ENCODE results near the gene ZRANB3. TPM values are rescaled to one million over a fixed set of nuclear protein-coding genes. Genes with fewer than 3 reads are reported as not detected.

Gene ZRANB3
- total and polyA plus RNA-seq, 10 of the 15 experiments (the other 5 are each of a cell fraction or from before 2014, with no cell fraction given): 5.6 to 11.4 (median 9.9) TPM

- Histone ChIP-seq H3K27me3 (replicated peaks in 1 of 2; ENCODE audit: control insufficient read depth in 2 of 2, insufficient read depth in 2 of 2, low read length in 1 of 2) (no peaks in the 10 kb centered on the region), H3K4me3 (no peak overlapping the region), H2AFZ (ENCODE audit: control insufficient read depth, low read depth, low read length) (no peak overlapping the region), H3K79me2 (ENCODE audit: control insufficient read depth, insufficient read depth, low read length) (peaks cover 7% of the 10 kb centered on the region), H3K4me1 (ENCODE audit: control insufficient read depth, insufficient read depth, low read length) (no peaks in the 10 kb centered on the region), H3K36me3 (ENCODE audit: control insufficient read depth in 2 of 2, insufficient read depth in 2 of 2, low read length in 1 of 2) (peaks cover 0 to 5% of the 10 kb centered on the region in 2 experiments; a peak in 1 of 4 replicates), H3K9ac (ENCODE audit: control insufficient read depth, insufficient read depth, low read length) (no peak overlapping the region), H3K27ac (ENCODE audit: control insufficient read depth, insufficient read depth) (no peak overlapping the region), H4K20me1 (ENCODE audit: control insufficient read depth, insufficient read depth) (no peaks in the 10 kb centered on the region), H3K9me3 (replicated peaks; ENCODE audit: control insufficient read depth, insufficient read depth, low read length) (no peaks in the 10 kb centered on the region), H3K4me2 (ENCODE audit: control insufficient read depth, insufficient read depth) (no peak overlapping the region)
- WGBS (ENCODE audit: insufficient coverage, insufficient replicate concordance, low lambda C conversion rate, missing lambda C conversion rate): 99% methylated on average over 4 of the region's 4 CpGs
- ChIA-PET RAD21 (ENCODE audit: unreplicated experiment) (no interaction called here), SMC1A (ENCODE audit: uncharacterized antibody, unreplicated experiment) (interaction anchor here (1.2 to 1.3 kb wide), 2 partner anchors 12 to 51 kb away, joined by 3 to 5 read pairs; no protein-coding TSS in a partner anchor), CTCF (no interaction called here), POLR2A (interaction anchor here (0.7 kb wide), 1 partner anchor 7 kb away, joined by 3 read pairs; no protein-coding TSS in a partner anchor)
- TF ChIP-seq SUPT20H (IDR thresholded peaks at IDR 0.05; ENCODE audit: borderline replicate concordance, control insufficient read depth, low read depth, low read length): no peak
- no peak for TF ChIP-seq GABPA (IDR thresholded peaks at IDR 0.05; ENCODE audit: low read depth)
- TF ChIP-seq, protein P1, sequence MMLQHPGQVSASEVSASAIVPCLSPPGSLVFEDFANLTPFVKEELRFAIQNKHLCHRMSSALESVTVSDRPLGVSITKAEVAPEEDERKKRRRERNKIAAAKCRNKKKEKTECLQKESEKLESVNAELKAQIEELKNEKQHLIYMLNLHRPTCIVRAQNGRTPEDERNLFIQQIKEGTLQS (IDR thresholded peaks at IDR 0.05; ENCODE audit: borderline replicate concordance, extremely low read depth, low read depth, low read length): no peak
- no peak for TF ChIP-seq BRCA1 (IDR thresholded peaks at IDR 0.05; ENCODE audit: low read depth, low read length)
- no peak for TF ChIP-seq YBX1 (IDR thresholded peaks at IDR 0.05)
- no peak for TF ChIP-seq CBX5 (IDR thresholded peaks at IDR 0.05; ENCODE audit: low read depth)
- no peak for TF ChIP-seq HDAC2 (IDR thresholded peaks at IDR 0.05)
- no peak for TF ChIP-seq BACH1 (IDR thresholded peaks at IDR 0.05; ENCODE audit: borderline replicate concordance)
- TF ChIP-seq SPI1 (IDR thresholded peaks at IDR 0.05; ENCODE audit: borderline replicate concordance, insufficient read depth, low read depth, low read length): no peak
- TF ChIP-seq CBFB (IDR thresholded peaks at IDR 0.05; ENCODE audit: low read depth): no peak
- TF ChIP-seq, protein P2, sequence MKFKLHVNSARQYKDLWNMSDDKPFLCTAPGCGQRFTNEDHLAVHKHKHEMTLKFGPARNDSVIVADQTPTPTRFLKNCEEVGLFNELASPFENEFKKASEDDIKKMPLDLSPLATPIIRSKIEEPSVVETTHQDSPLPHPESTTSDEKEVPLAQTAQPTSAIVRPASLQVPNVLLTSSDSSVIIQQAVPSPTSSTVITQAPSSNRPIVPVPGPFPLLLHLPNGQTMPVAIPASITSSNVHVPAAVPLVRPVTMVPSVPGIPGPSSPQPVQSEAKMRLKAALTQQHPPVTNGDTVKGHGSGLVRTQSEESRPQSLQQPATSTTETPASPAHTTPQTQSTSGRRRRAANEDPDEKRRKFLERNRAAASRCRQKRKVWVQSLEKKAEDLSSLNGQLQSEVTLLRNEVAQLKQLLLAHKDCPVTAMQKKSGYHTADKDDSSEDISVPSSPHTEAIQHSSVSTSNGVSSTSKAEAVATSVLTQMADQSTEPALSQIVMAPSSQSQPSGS (IDR thresholded peaks at IDR 0.05; ENCODE audit: low read length): no peak
- no peak for TF ChIP-seq SMAD5 (IDR thresholded peaks at IDR 0.05; ENCODE audit: low read depth)
- no peak for TF ChIP-seq BMI1 (IDR thresholded peaks at IDR 0.05; ENCODE audit: borderline replicate concordance)
- TF ChIP-seq, protein P3, sequence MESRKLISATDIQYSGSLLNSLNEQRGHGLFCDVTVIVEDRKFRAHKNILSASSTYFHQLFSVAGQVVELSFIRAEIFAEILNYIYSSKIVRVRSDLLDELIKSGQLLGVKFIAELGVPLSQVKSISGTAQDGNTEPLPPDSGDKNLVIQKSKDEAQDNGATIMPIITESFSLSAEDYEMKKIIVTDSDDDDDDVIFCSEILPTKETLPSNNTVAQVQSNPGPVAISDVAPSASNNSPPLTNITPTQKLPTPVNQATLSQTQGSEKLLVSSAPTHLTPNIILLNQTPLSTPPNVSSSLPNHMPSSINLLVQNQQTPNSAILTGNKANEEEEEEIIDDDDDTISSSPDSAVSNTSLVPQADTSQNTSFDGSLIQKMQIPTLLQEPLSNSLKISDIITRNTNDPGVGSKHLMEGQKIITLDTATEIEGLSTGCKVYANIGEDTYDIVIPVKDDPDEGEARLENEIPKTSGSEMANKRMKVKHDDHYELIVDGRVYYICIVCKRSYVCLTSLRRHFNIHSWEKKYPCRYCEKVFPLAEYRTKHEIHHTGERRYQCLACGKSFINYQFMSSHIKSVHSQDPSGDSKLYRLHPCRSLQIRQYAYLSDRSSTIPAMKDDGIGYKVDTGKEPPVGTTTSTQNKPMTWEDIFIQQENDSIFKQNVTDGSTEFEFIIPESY (IDR thresholded peaks at IDR 0.05): no peak
- TF ChIP-seq ELK1 (IDR thresholded peaks at IDR 0.05; ENCODE audit: low read depth, low read length): no peak
- DNase-seq (ENCODE audit: low read depth, low spot score): no peak
- no TSS peak for BruUV-seq (replicated peaks)
- intact Hi-C loops (cut with micrococcal nuclease; ENCODE audit: unreplicated experiment) (no loop called here), in situ Hi-C loops (cut with MboI) (no loop called here)
- no peak for ATAC-seq
- no peak for FAIRE-seq
Measured at GRCh38 chr2:135561925-135562324, 30.9 kb upstream of the ZRANB3 start.

Data from GM12878 (cell line).